Mammary epithelial cell (primary cell): ENCODE results near the gene ZXDC.

Experiments
- EZH2 ChIP-seq: IDR thresholded peaks from 2 replicates; pipeline ENCODE4 v1.6.1; 2012; ENCODE audit warnings: low read length, inconsistent platforms, borderline replicate concordance
- TF ChIP-seq, protein P1 (sequence below), 2 donors: IDR thresholded peaks in 1 of 2; conservative IDR thresholded peaks in 1 of 2; 2 replicates each; pipeline ENCODE4 v1.5.1; 2011 to 2012; ENCODE audit warnings: inconsistent platforms in 2 of 2, low read length in 2 of 2, mild to moderate bottlenecking in 2 of 2, control low read depth in 1 of 2, low read depth in 1 of 2; ENCODE audit not compliant: insufficient read depth in 1 of 2; ENCODE audit errors: extremely low read depth in 1 of 2

- TF ChIP-seq, protein P1, sequence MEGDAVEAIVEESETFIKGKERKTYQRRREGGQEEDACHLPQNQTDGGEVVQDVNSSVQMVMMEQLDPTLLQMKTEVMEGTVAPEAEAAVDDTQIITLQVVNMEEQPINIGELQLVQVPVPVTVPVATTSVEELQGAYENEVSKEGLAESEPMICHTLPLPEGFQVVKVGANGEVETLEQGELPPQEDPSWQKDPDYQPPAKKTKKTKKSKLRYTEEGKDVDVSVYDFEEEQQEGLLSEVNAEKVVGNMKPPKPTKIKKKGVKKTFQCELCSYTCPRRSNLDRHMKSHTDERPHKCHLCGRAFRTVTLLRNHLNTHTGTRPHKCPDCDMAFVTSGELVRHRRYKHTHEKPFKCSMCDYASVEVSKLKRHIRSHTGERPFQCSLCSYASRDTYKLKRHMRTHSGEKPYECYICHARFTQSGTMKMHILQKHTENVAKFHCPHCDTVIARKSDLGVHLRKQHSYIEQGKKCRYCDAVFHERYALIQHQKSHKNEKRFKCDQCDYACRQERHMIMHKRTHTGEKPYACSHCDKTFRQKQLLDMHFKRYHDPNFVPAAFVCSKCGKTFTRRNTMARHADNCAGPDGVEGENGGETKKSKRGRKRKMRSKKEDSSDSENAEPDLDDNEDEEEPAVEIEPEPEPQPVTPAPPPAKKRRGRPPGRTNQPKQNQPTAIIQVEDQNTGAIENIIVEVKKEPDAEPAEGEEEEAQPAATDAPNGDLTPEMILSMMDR (conservative IDR thresholded peaks at IDR 0.05 in 1 of 2, IDR thresholded peaks at IDR 0.05 in 1 of 2; ENCODE audit: extremely low read depth in 1 of 2, insufficient read depth in 1 of 2, low read depth in 1 of 2, low read length in 2 of 2), result no peak
- no peak for TF ChIP-seq EZH2
These were observed 51.5 kb downstream of the ZXDC start for GRCh38 chr3:126424039-126424717.
